HepG2 (cell line): ENCODE results near the gene MDH2. TPM values are rescaled to one million over a fixed set of nuclear protein-coding genes. Genes with fewer than 3 reads are reported as not detected.

Source experiments
- GFI1 ChIP-seq: sonication (generic); formaldehyde crosslinking; IDR thresholded peaks from 2 replicates; pipeline ENCODE4 v1.5.0; 2020; ENCODE audit warnings: missing genetic modification reagents, mild to moderate bottlenecking, borderline replicate concordance
- JARID2 ChIP-seq: sonication (generic); formaldehyde crosslinking; IDR thresholded peaks from 2 replicates; pipeline ENCODE4 v1.8.1; 2023; ENCODE audit warnings: missing genetic modification reagents, inconsistent platforms; ENCODE audit not compliant: insufficient replicate concordance
- PHF8 ChIP-seq: sonication (generic); formaldehyde crosslinking; IDR thresholded peaks from 2 replicates; pipeline ENCODE4 v1.5.0; 2020; ENCODE audit warnings: missing genetic modification reagents
- SNAI1 ChIP-seq: sonication (generic); formaldehyde crosslinking; IDR thresholded peaks from 2 replicates; pipeline ENCODE4 v1.5.0; 2020; ENCODE audit warnings: mild to moderate bottlenecking, missing genetic modification reagents, borderline replicate concordance
- ZNF331 ChIP-seq: sonication (generic); formaldehyde crosslinking; IDR thresholded peaks from 2 replicates; pipeline ENCODE4 v1.4.0; 2020; ENCODE audit warnings: missing genetic modification reagents
- ZNF558 ChIP-seq: sonication (generic); formaldehyde crosslinking; IDR thresholded peaks from 2 replicates; pipeline ENCODE4 v1.9.0; 2022; ENCODE audit warnings: mild to moderate bottlenecking, missing genetic modification reagents, borderline replicate concordance
- ZNF598 ChIP-seq: sonication (generic); formaldehyde crosslinking; IDR thresholded peaks from 2 replicates; pipeline ENCODE4 v1.5.1; 2020; ENCODE audit warnings: mild to moderate bottlenecking, missing genetic modification reagents, borderline replicate concordance
- ZNF883 ChIP-seq: sonication (generic); formaldehyde crosslinking; IDR thresholded peaks from 2 replicates; pipeline ENCODE4 v1.5.1; 2020; ENCODE audit warnings: mild to moderate bottlenecking, missing genetic modification reagents; ENCODE audit errors: not compliant biosample characterization
- polyA plus RNA-seq, 8 experiments: library from polyadenylated mRNA; depleted of rRNA in 3 of 8; stranded (reverse) in 7 of 8; unstranded in 1 of 8; fragments of >200 nt; fragmentation: Illumina TruSeq in 4 of 8; extraction: Trizol in 4 of 8; gene quantifications; 2 replicates each; pipeline versions ENCODE4 v1.2.1 to v1.2.3, GENCODE V29; 2011 to 2016; ENCODE audit warnings: low read depth in 4 of 8, missing spikeins in 1 of 8, mixed read lengths in 1 of 8; ENCODE audit not compliant: insufficient read depth in 1 of 8
- total RNA-seq, 5 experiments: library from RNA; depleted of rRNA; stranded (reverse); fragments of >200 nt; fragmentation: Illumina TruSeq; extraction: Trizol; gene quantifications; 2 replicates each; pipeline ENCODE4 v1.2.3, GENCODE V29; 2016; ENCODE audit warnings: low read depth in 1 of 5
- TF ChIP-seq, protein P1 (sequence below): sonication (generic); formaldehyde crosslinking; conservative IDR thresholded peaks from 2 replicates; pipeline ENCODE4 v1.4.0; 2020; ENCODE audit warnings: missing genetic modification reagents
- TF ChIP-seq, protein P2 (sequence below), 2 experiments: sonication (generic) in 1 of 2; formaldehyde crosslinking in 1 of 2; IDR thresholded peaks; 2 replicates each; pipeline versions ENCODE4 v1.4.0 to v1.6.1; 2018 to 2020; ENCODE audit warnings: missing genetic modification reagents in 2 of 2, borderline replicate concordance in 1 of 2, low read depth in 1 of 2, mild to moderate bottlenecking in 1 of 2, missing biosample characterization in 1 of 2
- TF ChIP-seq, protein P3 (sequence below): conservative IDR thresholded peaks from 2 replicates; pipeline ENCODE4 v1.6.1; 2018; ENCODE audit warnings: missing genetic modification reagents

MDH2 gene
- total and polyA plus RNA-seq, 2 of the 13 experiments (the other 11 are each of a cell fraction or from before 2014, with no cell fraction given), result 81.4 to 90.3 TPM

DNA sequence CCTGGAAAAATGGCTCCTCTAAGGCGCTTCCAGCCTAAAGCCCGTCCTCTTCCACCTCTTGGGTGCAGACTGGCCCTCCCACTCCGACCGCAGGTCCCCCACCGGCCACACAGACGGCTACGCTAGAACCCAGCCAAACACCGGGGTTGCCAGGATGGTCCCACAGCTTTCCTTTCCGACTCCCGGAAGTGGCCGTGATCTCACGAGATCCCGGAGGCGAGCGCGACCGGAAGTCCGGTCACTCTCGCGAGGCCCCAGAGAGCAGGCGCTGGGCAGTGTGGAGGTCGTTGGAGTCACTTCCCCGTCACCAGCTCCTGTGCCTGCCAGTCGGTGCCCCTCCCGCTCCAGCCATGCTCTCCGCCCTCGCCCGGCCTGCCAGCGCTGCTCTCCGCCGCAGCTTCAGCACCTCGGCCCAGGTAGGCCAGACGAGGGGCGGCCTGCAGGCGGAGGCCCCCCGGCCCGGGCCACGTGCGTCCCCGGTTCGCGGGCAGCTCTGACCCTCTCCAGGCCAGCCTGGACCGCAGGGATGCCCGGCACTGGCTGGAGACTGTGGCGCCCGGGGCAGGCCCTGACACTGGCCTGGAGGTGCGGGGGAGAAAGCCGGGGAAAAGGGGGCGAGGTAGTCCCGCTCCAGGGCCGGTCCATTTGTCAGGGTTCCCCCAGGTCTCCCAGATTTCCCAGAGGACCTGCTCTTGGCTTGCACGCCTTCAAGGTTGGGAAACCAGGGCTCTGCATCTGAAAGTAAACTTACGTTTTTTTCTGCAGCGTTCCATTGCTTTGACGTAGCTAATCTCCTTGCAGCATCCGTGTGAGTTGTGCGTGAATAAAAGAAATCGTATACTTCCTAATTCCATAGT lies at the start of gene MDH2, which contains the start of gene STYXL1 (continued):
- TF ChIP-seq, protein P1, sequence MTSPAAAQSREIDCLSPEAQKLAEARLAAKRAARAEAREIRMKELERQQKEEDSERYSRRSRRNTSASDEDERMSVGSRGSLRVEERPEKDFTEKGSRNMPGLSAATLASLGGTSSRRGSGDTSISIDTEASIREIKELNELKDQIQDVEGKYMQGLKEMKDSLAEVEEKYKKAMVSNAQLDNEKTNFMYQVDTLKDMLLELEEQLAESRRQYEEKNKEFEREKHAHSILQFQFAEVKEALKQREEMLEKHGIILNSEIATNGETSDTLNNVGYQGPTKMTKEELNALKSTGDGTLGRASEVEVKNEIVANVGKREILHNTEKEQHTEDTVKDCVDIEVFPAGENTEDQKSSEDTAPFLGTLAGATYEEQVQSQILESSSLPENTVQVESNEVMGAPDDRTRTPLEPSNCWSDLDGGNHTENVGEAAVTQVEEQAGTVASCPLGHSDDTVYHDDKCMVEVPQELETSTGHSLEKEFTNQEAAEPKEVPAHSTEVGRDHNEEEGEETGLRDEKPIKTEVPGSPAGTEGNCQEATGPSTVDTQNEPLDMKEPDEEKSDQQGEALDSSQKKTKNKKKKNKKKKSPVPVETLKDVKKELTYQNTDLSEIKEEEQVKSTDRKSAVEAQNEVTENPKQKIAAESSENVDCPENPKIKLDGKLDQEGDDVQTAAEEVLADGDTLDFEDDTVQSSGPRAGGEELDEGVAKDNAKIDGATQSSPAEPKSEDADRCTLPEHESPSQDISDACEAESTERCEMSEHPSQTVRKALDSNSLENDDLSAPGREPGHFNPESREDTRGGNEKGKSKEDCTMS, result no peak
- TF ChIP-seq, protein P2, sequence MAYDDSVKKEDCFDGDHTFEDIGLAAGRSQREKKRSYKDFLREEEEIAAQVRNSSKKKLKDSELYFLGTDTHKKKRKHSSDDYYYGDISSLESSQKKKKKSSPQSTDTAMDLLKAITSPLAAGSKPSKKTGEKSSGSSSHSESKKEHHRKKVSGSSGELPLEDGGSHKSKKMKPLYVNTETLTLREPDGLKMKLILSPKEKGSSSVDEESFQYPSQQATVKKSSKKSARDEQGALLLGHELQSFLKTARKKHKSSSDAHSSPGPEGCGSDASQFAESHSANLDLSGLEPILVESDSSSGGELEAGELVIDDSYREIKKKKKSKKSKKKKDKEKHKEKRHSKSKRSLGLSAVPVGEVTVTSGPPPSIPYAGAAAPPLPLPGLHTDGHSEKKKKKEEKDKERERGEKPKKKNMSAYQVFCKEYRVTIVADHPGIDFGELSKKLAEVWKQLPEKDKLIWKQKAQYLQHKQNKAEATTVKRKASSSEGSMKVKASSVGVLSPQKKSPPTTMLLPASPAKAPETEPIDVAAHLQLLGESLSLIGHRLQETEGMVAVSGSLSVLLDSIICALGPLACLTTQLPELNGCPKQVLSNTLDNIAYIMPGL (CRISPR knock-in tag; IDR thresholded peaks at IDR 0.05; ENCODE audit: borderline replicate concordance in 1 of 2, low read depth in 1 of 2), result peak; percentile 83 to 87
- TF ChIP-seq ZNF883 (peak; percentile 82), SNAI1 (CRISPR knock-in tag) (no peak), PHF8 (CRISPR knock-in tag) (peak; percentile 96), JARID2 (CRISPR knock-in tag) (no peak), ZNF558 (peak; percentile 13; the same call in 1 of the 2 replicates), ZNF598 (CRISPR knock-in tag) (peak; percentile 88), ZNF331 (CRISPR knock-in tag) (peak; percentile 79), GFI1 (peak; percentile 51; the same call in 1 of the 2 replicates)
- TF ChIP-seq, protein P3, sequence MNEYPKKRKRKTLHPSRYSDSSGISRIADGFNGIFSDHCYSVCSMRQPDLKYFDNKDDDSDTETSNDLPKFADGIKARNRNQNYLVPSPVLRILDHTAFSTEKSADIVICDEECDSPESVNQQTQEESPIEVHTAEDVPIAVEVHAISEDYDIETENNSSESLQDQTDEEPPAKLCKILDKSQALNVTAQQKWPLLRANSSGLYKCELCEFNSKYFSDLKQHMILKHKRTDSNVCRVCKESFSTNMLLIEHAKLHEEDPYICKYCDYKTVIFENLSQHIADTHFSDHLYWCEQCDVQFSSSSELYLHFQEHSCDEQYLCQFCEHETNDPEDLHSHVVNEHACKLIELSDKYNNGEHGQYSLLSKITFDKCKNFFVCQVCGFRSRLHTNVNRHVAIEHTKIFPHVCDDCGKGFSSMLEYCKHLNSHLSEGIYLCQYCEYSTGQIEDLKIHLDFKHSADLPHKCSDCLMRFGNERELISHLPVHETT, result peak; percentile 85
